Natural killer cell (primary cell): ENCODE measurements around the gene TPGS2. TPM values are rescaled to one million over a fixed set of nuclear protein-coding genes. Genes with fewer than 3 reads are reported as not detected.

Source experiments
- ATAC-seq, 3 donors: fragments of 150-1000 bp in 2 of 3; fragments of 200-7000 bp in 1 of 3; cut with Tn5 transposase; 1 replicate in 1 of 3; 2 replicates in 2 of 3; pipeline ENCODE4 v1.10.0; 2021; ENCODE audit warnings: mild to moderate bottlenecking in 2 of 3, moderate library complexity in 2 of 3
- DNase-seq, 2 donors: peaks; one replicate each; pipeline versions ENCODE4 v3.0.0 to v3.0.0-alpha.2; 2013 to 2021; ENCODE audit warnings: mixed read lengths in 1 of 2
- H3K27ac ChIP-seq: one replicate; pipeline ENCODE4 v1.5.1; 2013; ENCODE audit warnings: mild to moderate bottlenecking, low read length
- H3K27me3 ChIP-seq: one replicate; pipeline ENCODE4 v1.6.1; 2013; ENCODE audit warnings: low read length; ENCODE audit not compliant: control insufficient read depth, insufficient read depth
- H3K36me3 ChIP-seq: one replicate; pipeline ENCODE4 v1.6.1; 2013; ENCODE audit warnings: low read length; ENCODE audit not compliant: control insufficient read depth, insufficient read depth
- H3K4me1 ChIP-seq: one replicate; pipeline ENCODE4 v1.6.1; 2013; ENCODE audit warnings: low read length; ENCODE audit not compliant: control insufficient read depth, insufficient read depth
- H3K4me3 ChIP-seq: one replicate; pipeline ENCODE4 v1.5.1; 2013; ENCODE audit warnings: low read length
- H3K9me3 ChIP-seq: one replicate; pipeline ENCODE4 v1.6.1; 2013; ENCODE audit warnings: low read length; ENCODE audit not compliant: control insufficient read depth, insufficient read depth
- H3K27ac Mint-ChIP-seq, 2 donors: one replicate each; pipeline ENCODE4 v1.8.0; 2022; ENCODE audit warnings: mild to moderate bottlenecking in 2 of 2, mixed read lengths in 2 of 2, moderate library complexity in 1 of 2
- H3K27me3 Mint-ChIP-seq, 2 donors: one replicate each; pipeline ENCODE4 v1.8.0; 2022; ENCODE audit warnings: low read depth in 2 of 2, mixed read lengths in 2 of 2
- H3K36me3 Mint-ChIP-seq: one replicate; pipeline ENCODE4 v1.8.0; 2022; ENCODE audit warnings: mixed read lengths
- H3K4me1 Mint-ChIP-seq, 2 donors: one replicate each; pipeline ENCODE4 v1.8.0; 2022; ENCODE audit warnings: mixed read lengths in 2 of 2
- H3K4me3 Mint-ChIP-seq: one replicate; pipeline ENCODE4 v1.8.0; 2022; ENCODE audit warnings: mild to moderate bottlenecking, moderate library complexity, mixed read lengths
- H3K9me3 Mint-ChIP-seq, 2 donors: one replicate each; pipeline ENCODE4 v1.8.0; 2022; ENCODE audit warnings: mixed read lengths in 2 of 2
- WGBS: methylation state at CpG from one replicate; pipeline ENCODE4 v1.1.7; 2013; ENCODE audit warnings: missing lambda C conversion rate; ENCODE audit not compliant: insufficient coverage; 5-methylcytosine and 5-hydroxymethylcytosine counted together
- intact Hi-C: fragments of 100-400 bp; cut with micrococcal nuclease; formaldehyde crosslinking; loops from one replicate; pipeline ENCODE4 v1.14.2; 2022
- total RNA-seq, 4 donors: library from RNA; stranded (reverse); fragments of 120-200 nt in 1 of 4; gene quantifications; one replicate each; pipeline versions ENCODE4 v1.2.3 to v1.2.4, GENCODE V29; 2013 to 2022
- TF ChIP-seq, protein P1 (sequence below): fragments of 200-600 bp; IDR thresholded peaks from one replicate; pipeline ENCODE4 v1.8.0; 2022; ENCODE audit warnings: antibody characterized with exemption

TPGS2 gene
- total RNA-seq, 3 donors from 2014 or later (not counting 1 experiment from before 2014, with no cell fraction given): 27.0 to 36.0 (median 33.7) TPM

DNA sequence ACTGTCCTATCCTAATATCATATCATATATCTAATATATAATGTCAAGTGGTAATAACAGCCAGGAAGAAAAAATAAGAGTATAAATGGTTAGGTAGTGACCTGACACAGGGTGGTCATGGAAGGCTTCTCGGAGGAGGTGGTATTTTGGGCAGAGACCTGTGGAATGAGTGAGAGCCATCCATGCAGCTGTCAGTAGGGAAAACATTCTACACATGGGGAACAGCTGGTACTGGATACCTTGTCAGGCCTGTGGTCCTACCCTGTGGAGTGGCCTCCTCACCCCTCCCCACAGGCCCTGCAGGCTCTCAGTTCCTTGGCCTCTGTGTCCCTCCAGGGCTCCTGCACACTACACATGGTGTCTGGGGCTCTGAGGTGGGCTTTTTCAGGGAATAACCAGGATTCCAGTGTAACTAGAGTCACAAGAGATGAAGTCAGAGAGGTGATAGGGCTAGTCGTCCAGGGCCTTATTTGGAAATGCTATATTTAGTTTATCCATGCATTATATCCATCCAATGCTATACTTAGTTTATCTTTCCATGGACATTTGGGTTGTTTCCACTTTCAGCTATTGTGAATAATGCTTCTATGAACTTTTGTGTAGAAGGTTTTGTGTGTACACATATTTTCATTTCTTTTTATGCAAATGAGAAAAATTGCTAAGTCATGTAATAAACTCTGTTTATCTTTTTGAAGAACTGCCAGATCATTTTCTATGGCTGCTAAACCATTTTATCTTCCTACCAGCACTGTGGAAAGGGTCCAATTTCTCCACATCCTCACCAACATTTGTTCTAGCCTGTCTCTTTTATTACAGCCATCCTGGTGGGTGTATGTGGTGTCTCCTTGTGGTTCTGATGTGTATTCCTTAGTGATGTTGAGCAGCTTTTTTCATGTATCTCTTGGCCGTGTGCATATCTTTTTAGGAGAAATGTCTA is 75.6 kb downstream of the TPGS2 start:
- H3K36me3 ChIP-seq: no peaks in the 10 kb centered on the region
- no peaks in the 10 kb centered on the region for H3K27me3 ChIP-seq
- H3K4me1 Mint-ChIP-seq: no peaks in the 10 kb centered on the region
- H3K27me3 Mint-ChIP-seq: peaks cover 8 to 10% of the 10 kb centered on the region in 2 donors
- DNase-seq (no peak), ATAC-seq (no peak)
- TF ChIP-seq, protein P1, sequence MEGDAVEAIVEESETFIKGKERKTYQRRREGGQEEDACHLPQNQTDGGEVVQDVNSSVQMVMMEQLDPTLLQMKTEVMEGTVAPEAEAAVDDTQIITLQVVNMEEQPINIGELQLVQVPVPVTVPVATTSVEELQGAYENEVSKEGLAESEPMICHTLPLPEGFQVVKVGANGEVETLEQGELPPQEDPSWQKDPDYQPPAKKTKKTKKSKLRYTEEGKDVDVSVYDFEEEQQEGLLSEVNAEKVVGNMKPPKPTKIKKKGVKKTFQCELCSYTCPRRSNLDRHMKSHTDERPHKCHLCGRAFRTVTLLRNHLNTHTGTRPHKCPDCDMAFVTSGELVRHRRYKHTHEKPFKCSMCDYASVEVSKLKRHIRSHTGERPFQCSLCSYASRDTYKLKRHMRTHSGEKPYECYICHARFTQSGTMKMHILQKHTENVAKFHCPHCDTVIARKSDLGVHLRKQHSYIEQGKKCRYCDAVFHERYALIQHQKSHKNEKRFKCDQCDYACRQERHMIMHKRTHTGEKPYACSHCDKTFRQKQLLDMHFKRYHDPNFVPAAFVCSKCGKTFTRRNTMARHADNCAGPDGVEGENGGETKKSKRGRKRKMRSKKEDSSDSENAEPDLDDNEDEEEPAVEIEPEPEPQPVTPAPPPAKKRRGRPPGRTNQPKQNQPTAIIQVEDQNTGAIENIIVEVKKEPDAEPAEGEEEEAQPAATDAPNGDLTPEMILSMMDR: no peak
- no peaks in the 10 kb centered on the region for H3K9me3 Mint-ChIP-seq
- H3K4me3 ChIP-seq: no peak overlapping the region
- no peak overlapping the region for H3K4me3 Mint-ChIP-seq
- no peaks in the 10 kb centered on the region for H3K9me3 ChIP-seq
- no peak overlapping the region for H3K27ac ChIP-seq
- no peak overlapping the region for H3K27ac Mint-ChIP-seq
- H3K4me1 ChIP-seq: no peaks in the 10 kb centered on the region
- intact Hi-C loops: no loop called here
- no peaks in the 10 kb centered on the region for H3K36me3 Mint-ChIP-seq
- WGBS: 95% methylated on average over 1 of the region's 3 CpGs

DNA sequence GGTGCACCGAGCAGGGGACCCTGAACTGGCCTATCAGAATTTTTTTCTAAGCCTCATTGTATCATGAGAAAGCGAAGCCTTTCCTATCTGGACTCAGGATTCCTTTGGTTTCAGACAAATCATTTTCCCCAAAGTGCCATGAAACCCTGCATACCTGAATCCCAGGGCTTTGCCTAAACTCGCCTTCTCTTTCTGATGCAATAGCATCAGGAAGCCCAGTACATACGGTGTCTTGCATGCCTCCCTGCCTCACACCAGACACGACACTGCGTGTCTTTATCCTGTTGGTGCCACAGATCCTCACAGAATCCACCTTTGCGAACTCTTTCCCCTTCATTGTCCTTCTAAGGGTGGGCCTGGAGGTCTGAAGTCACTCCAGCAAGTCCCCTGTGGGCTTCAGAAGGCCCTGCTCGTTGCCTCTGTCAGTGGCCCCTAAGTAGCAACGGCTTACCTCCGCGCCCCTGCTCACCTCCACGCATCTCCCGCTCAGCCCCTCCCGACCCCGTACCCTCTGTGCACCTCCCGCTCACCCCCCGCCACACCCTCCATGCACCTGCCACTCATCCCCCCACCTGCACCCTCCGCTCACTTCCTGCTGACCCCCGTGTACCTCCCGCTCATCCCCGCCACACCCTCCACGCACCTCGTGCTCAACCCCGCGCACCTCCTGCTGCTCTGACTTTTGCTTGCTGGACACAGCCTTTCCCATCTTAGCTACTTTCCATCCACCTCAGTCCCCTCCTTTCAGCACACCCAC is 83.4 kb downstream of the TPGS2 start:
- no peak overlapping the region for H3K4me3 ChIP-seq
- H3K4me1 ChIP-seq: no peaks in the 10 kb centered on the region
- TF ChIP-seq, protein P1: no peak
- H3K4me3 Mint-ChIP-seq: no peak overlapping the region
- H3K27ac Mint-ChIP-seq: no peak overlapping the region
- peaks cover 11 to 23% of the 10 kb centered on the region in 2 donors for H3K27me3 Mint-ChIP-seq
- no peaks in the 10 kb centered on the region for H3K9me3 ChIP-seq
- no peaks in the 10 kb centered on the region for H3K4me1 Mint-ChIP-seq
- H3K36me3 ChIP-seq: no peaks in the 10 kb centered on the region
- H3K9me3 Mint-ChIP-seq: no peaks in the 10 kb centered on the region
- H3K27ac ChIP-seq: no peak overlapping the region
- DNase-seq (no peak), ATAC-seq (no peak)
- H3K36me3 Mint-ChIP-seq: no peaks in the 10 kb centered on the region
- intact Hi-C loops: no loop called here
- 88% methylated on average over 25 of the region's 25 CpGs for WGBS
- peaks cover 2% of the 10 kb centered on the region for H3K27me3 ChIP-seq

DNA sequence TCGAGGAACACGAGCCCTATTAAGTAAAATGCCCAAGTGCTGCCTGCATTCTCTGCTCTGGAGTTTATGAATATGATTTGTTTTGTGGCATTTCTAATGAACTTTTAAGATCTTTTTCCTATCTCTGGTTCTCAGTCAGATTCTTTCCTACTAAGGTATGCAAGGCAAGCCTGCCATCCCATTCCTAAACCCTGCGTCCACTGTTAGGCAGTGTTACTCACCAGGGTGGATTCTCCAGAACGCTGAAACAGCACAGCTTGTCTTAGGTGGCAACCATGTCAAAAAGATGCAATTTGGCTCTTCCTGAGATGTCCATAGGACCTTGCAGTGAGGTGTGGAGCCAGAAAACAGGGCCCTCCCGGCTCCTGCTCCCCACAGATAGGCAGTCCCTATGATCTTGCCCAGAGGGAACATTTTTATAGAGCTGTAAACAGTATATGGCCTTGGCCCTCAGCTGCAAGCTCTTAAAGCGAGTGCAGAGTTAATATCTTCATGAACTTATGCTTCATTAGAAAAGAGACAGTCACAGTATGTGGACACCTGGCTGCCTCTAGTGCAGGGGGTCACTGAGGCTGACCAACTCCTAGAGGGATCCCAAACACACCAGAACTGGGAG is 84.4 kb downstream of the TPGS2 start:
- ATAC-seq (peak in 1 of 3 donors; percentile 9), DNase-seq (no peak)
- no peaks in the 10 kb centered on the region for H3K9me3 ChIP-seq
- H3K27ac ChIP-seq: no peak overlapping the region
- H3K36me3 Mint-ChIP-seq: no peaks in the 10 kb centered on the region
- 88% methylated on average over 6 of the region's 6 CpGs for WGBS
- no peaks in the 10 kb centered on the region for H3K4me1 ChIP-seq
- no peaks in the 10 kb centered on the region for H3K36me3 ChIP-seq
- no peaks in the 10 kb centered on the region for H3K9me3 Mint-ChIP-seq
- no peaks in the 10 kb centered on the region for H3K4me1 Mint-ChIP-seq
- H3K27ac Mint-ChIP-seq: no peak overlapping the region
- H3K4me3 ChIP-seq: no peak overlapping the region
- peaks cover 11 to 23% of the 10 kb centered on the region in 2 donors for H3K27me3 Mint-ChIP-seq
- H3K4me3 Mint-ChIP-seq: no peak overlapping the region
- peaks cover 2% of the 10 kb centered on the region for H3K27me3 ChIP-seq
- TF ChIP-seq, protein P1: no peak
- intact Hi-C loops: no loop called here

Other genes with a start within 250 kb of the TPGS2 start
- gene KIAA1328, start 125 bp upstream of the TPGS2 start, total RNA-seq: 10 to 100 TPM; 12.3 to 14.3 (median 13.2) TPM